Activated CD4-positive, alpha-beta memory T cell treated with anti-CD3 and anti-CD28 coated beads, Interleukin-2, amount 10 ng/mL, durations not matched to agents 7 days and 5 days (primary cell): Measurements from ENCODE around the gene NDST4. TPM values are rescaled to one million over a fixed set of nuclear protein-coding genes. Genes with fewer than 3 reads are reported as not detected.

Experiments
- CTCF ChIA-PET: fragments of 350-600 bp; sonication (Branson Sonifier 250); formaldehyde crosslinking; loops from one replicate; lab custom pipeline; 2021; ENCODE audit warnings: antibody characterized with exemption, inconsistent platforms; lab: Charles Lee
- POLR2A ChIA-PET: fragments of 350-600 bp; sonication (Branson Sonifier 250); formaldehyde crosslinking; loops from one replicate; lab custom pipeline; 2021; ENCODE audit warnings: antibody characterized with exemption; lab: Charles Lee
- DNase-seq: peaks from one replicate; pipeline ENCODE4 v3.0.0-alpha.2; 2020
- H3K27ac Mint-ChIP-seq: one replicate; pipeline ENCODE4 v1.8.0; 2021; ENCODE audit warnings: mild to moderate bottlenecking, mixed read lengths
- H3K27me3 Mint-ChIP-seq: one replicate; pipeline ENCODE4 v1.8.0; 2021; ENCODE audit warnings: mixed read lengths
- H3K36me3 Mint-ChIP-seq: one replicate; pipeline ENCODE4 v1.8.0; 2021; ENCODE audit warnings: low read depth, mixed read lengths
- H3K4me1 Mint-ChIP-seq: one replicate; pipeline ENCODE4 v1.8.0; 2021; ENCODE audit warnings: mixed read lengths
- H3K4me3 Mint-ChIP-seq: one replicate; pipeline ENCODE4 v1.8.0; 2021; ENCODE audit warnings: mild to moderate bottlenecking, mixed read lengths
- H3K9me3 Mint-ChIP-seq: one replicate; pipeline ENCODE4 v1.8.0; 2021; ENCODE audit warnings: mixed read lengths
- total RNA-seq, 2 experiments: library from RNA; stranded (reverse); gene quantifications; one replicate each; pipeline ENCODE4 v1.2.3, GENCODE V29; 2021

Gene NDST4
- not detected for total RNA-seq

- no peaks in the 10 kb centered on the region for H3K4me1 Mint-ChIP-seq
- no peak within 1 kb of the TSS for H3K27ac Mint-ChIP-seq
- no peak within 1 kb of the TSS for H3K4me3 Mint-ChIP-seq
- ChIA-PET CTCF (no interaction called here), POLR2A (no interaction called here)
- H3K36me3 Mint-ChIP-seq: no peaks in the 10 kb centered on the region
- no peak for DNase-seq
- no peaks in the 10 kb centered on the region for H3K9me3 Mint-ChIP-seq
- H3K27me3 Mint-ChIP-seq: no peaks in the 10 kb centered on the region
These were observed at the start of gene NDST4 for GRCh38 chr4:115113506-115114106. Gene NDST4 (minus strand): TSS chr4:115113620. CDS start chr4:115077036, 36,584 bp downstream.

- H3K4me3 Mint-ChIP-seq: no peak overlapping the region
- DNase-seq: no peak
- CTCF ChIA-PET: no interaction called here
- POLR2A ChIA-PET: interaction anchor here (0.6 kb wide), 1 partner anchor 474 kb away, joined by 3 read pairs; no protein-coding TSS in a partner anchor
- no peaks in the 10 kb centered on the region for H3K9me3 Mint-ChIP-seq
- no peaks in the 10 kb centered on the region for H3K4me1 Mint-ChIP-seq
- H3K27ac Mint-ChIP-seq: no peak overlapping the region
- no peaks in the 10 kb centered on the region for H3K27me3 Mint-ChIP-seq
- no peaks in the 10 kb centered on the region for H3K36me3 Mint-ChIP-seq
These were observed 45.7 kb upstream of the NDST4 start for GRCh38 chr4:115159141-115159540.

DNA sequence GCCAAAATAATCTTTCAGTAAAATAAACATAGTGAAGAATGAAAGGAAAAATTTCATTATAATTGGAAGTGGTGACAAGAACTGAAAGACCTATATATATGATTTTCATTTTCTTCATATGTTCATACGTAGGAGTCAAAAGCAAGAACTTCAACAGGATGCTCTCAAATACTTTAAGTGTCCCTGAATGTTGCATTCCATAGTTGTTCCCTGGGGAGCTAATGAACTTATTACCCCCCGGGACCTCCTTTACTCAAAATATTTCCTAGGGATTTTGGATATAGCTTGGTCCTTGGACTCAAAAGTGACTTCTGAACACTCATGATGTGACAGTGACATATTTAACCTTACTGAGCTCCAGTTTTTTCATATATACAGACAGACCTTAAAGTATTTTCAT, 44.9 kb upstream of the NDST4 start:
- no peak overlapping the region for H3K27ac Mint-ChIP-seq
- no peaks in the 10 kb centered on the region for H3K27me3 Mint-ChIP-seq
- H3K9me3 Mint-ChIP-seq: no peaks in the 10 kb centered on the region
- POLR2A ChIA-PET: no interaction called here
- no peak for DNase-seq
- CTCF ChIA-PET: no interaction called here
- H3K36me3 Mint-ChIP-seq: no peaks in the 10 kb centered on the region
- no peaks in the 10 kb centered on the region for H3K4me1 Mint-ChIP-seq
- no peak overlapping the region for H3K4me3 Mint-ChIP-seq

DNA sequence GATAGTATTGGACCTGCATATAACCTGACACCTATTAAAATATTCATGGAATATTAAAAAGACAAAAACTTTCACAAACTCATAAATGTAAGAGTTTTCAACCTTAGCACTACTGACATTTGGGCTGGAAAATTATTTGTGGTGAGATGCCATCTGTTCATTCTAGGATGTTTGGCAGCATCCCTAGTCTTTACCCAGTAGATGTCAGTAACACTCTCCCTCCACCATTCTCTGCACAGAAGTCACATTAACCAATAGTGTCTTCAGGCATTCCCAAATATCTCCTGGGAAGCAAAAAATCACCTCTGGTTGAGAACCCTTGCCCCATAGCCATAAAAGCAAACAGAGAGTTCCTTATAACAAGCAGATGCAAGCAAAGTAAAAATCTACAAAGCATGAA, 41.4 kb upstream of the NDST4 start:
- DNase-seq: no peak
- ChIA-PET POLR2A (no interaction called here), CTCF (no interaction called here)
- Mint-ChIP-seq H3K9me3 (no peaks in the 10 kb centered on the region), H3K27me3 (no peaks in the 10 kb centered on the region), H3K4me1 (no peaks in the 10 kb centered on the region), H3K4me3 (no peak overlapping the region), H3K36me3 (no peaks in the 10 kb centered on the region), H3K27ac (no peak overlapping the region)

- Mint-ChIP-seq H3K27me3 (no peaks in the 10 kb centered on the region), H3K27ac (no peak overlapping the region), H3K4me3 (no peak overlapping the region), H3K4me1 (no peaks in the 10 kb centered on the region), H3K9me3 (no peaks in the 10 kb centered on the region), H3K36me3 (no peaks in the 10 kb centered on the region)
- no peak for DNase-seq
- ChIA-PET CTCF (no interaction called here), POLR2A (no interaction called here)
These were observed 39.5 kb upstream of the NDST4 start for GRCh38 chr4:115152965-115153364.

GRCh38 chr4:115152081-115152480, 38.7 kb upstream of the NDST4 start:
- ChIA-PET CTCF (no interaction called here), POLR2A (no interaction called here)
- Mint-ChIP-seq H3K9me3 (no peaks in the 10 kb centered on the region), H3K27ac (no peak overlapping the region), H3K4me1 (no peaks in the 10 kb centered on the region), H3K36me3 (no peaks in the 10 kb centered on the region), H3K27me3 (no peaks in the 10 kb centered on the region), H3K4me3 (no peak overlapping the region)
- DNase-seq: no peak

DNA sequence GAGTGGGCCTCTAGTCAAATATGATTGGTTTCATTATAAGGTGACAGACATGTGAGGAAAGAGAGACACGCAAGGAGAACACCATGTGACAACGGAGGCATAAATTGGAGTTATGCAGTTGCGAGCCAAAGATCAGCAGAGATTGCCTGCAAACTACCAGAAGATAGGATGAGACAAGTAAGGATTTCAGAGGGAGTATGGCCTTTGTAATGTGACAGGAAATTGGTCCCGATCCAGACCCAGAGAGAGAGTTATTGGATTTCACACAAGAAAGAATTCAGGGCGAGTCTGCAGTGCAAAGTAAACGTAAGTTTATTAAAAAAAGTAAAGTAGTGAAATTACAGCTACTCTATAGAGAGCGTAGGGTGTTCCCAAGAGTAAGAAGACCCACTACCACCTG, 35.7 kb upstream of the NDST4 start:
- ChIA-PET CTCF (no interaction called here), POLR2A (no interaction called here)
- H3K27me3 Mint-ChIP-seq: no peaks in the 10 kb centered on the region
- no peaks in the 10 kb centered on the region for H3K4me1 Mint-ChIP-seq
- H3K27ac Mint-ChIP-seq: no peak overlapping the region
- DNase-seq: no peak
- H3K4me3 Mint-ChIP-seq: no peak overlapping the region
- H3K9me3 Mint-ChIP-seq: no peaks in the 10 kb centered on the region
- H3K36me3 Mint-ChIP-seq: no peaks in the 10 kb centered on the region

- POLR2A ChIA-PET: no interaction called here
- Mint-ChIP-seq H3K4me1 (no peaks in the 10 kb centered on the region), H3K27ac (no peak overlapping the region), H3K4me3 (no peak overlapping the region), H3K9me3 (no peaks in the 10 kb centered on the region), H3K27me3 (no peaks in the 10 kb centered on the region), H3K36me3 (no peaks in the 10 kb centered on the region)
- CTCF ChIA-PET: no interaction called here
- no peak for DNase-seq
These were observed 32.2 kb upstream of the NDST4 start for GRCh38 chr4:115145393-115146160.

- DNase-seq: no peak
- Mint-ChIP-seq H3K27me3 (no peaks in the 10 kb centered on the region), H3K36me3 (no peaks in the 10 kb centered on the region), H3K4me1 (no peaks in the 10 kb centered on the region), H3K4me3 (no peak overlapping the region), H3K27ac (no peak overlapping the region), H3K9me3 (no peaks in the 10 kb centered on the region)
- ChIA-PET POLR2A (no interaction called here), CTCF (no interaction called here)
These were observed 14.6 kb upstream of the NDST4 start for GRCh38 chr4:115128037-115128436.

GRCh38 chr4:115126491-115126890, 13.1 kb upstream of the NDST4 start:
- Mint-ChIP-seq H3K4me1 (no peaks in the 10 kb centered on the region), H3K36me3 (no peaks in the 10 kb centered on the region), H3K9me3 (no peaks in the 10 kb centered on the region), H3K27ac (no peak overlapping the region), H3K4me3 (no peak overlapping the region), H3K27me3 (no peaks in the 10 kb centered on the region)
- ChIA-PET CTCF (no interaction called here), POLR2A (no interaction called here)
- DNase-seq: no peak

GRCh38 chr4:115121351-115122043, 8.1 kb upstream of the NDST4 start:
- Mint-ChIP-seq H3K27me3 (no peaks in the 10 kb centered on the region), H3K4me3 (no peak overlapping the region), H3K36me3 (no peaks in the 10 kb centered on the region), H3K9me3 (no peaks in the 10 kb centered on the region), H3K4me1 (no peaks in the 10 kb centered on the region), H3K27ac (no peak overlapping the region)
- ChIA-PET POLR2A (no interaction called here), CTCF (no interaction called here)
- DNase-seq: no peak

DNA sequence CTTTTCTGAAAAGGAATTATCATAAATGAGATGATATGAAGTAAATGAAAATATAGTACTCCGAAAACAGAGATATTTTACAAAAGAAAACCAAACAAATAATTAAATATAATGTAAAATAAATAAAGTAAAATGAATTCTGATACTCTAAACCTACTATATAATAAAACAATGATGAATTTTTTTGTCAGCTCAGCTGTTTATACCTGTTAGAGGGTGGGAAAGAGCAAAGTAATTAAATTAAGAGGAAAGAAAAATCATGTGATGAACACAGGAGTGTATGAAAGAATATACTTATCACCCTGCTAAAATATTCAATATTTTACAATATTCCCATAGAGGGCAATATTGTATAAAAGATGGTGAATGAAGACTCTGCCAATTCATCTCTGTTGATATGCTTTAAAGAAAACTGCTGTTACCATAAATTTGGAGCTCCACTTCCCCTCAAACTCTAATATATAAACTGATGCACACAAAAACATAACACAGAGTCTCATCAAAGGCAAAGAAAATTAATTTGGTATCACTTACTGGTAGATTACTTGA, 6.5 kb upstream of the NDST4 start:
- Mint-ChIP-seq H3K27ac (no peak overlapping the region), H3K4me1 (no peaks in the 10 kb centered on the region), H3K9me3 (no peaks in the 10 kb centered on the region), H3K27me3 (no peaks in the 10 kb centered on the region), H3K4me3 (no peak overlapping the region), H3K36me3 (no peaks in the 10 kb centered on the region)
- DNase-seq: no peak
- POLR2A ChIA-PET: no interaction called here
- CTCF ChIA-PET: no interaction called here

GRCh38 chr4:115117651-115118050, 4.2 kb upstream of the NDST4 start:
- Mint-ChIP-seq H3K4me3 (no peak overlapping the region), H3K36me3 (no peaks in the 10 kb centered on the region), H3K9me3 (no peaks in the 10 kb centered on the region), H3K4me1 (no peaks in the 10 kb centered on the region), H3K27me3 (no peaks in the 10 kb centered on the region), H3K27ac (no peak overlapping the region)
- ChIA-PET CTCF (no interaction called here), POLR2A (no interaction called here)
- no peak for DNase-seq
